OCI-LY1 (cell line): ENCODE results near the gene SBK2.

Experiments
- EZH2 ChIP-seq: fragments of 200-600 bp; sonication (generic), shearing (Covaris generic); IDR thresholded peaks from 2 replicates; pipeline ENCODE4 v1.8.0; 2017; ENCODE audit warnings: borderline replicate concordance, mixed run types, mild to moderate bottlenecking, antibody characterized with exemption, low read length, moderate library complexity, mixed read lengths
- TF ChIP-seq, protein P1 (sequence below): fragments of 200-600 bp; sonication (generic), shearing (Covaris generic); IDR thresholded peaks from 2 replicates; pipeline ENCODE4 v1.5.1; 2017; ENCODE audit warnings: mild to moderate bottlenecking, antibody characterized with exemption, low read length, moderate library complexity, mixed read lengths

DNA sequence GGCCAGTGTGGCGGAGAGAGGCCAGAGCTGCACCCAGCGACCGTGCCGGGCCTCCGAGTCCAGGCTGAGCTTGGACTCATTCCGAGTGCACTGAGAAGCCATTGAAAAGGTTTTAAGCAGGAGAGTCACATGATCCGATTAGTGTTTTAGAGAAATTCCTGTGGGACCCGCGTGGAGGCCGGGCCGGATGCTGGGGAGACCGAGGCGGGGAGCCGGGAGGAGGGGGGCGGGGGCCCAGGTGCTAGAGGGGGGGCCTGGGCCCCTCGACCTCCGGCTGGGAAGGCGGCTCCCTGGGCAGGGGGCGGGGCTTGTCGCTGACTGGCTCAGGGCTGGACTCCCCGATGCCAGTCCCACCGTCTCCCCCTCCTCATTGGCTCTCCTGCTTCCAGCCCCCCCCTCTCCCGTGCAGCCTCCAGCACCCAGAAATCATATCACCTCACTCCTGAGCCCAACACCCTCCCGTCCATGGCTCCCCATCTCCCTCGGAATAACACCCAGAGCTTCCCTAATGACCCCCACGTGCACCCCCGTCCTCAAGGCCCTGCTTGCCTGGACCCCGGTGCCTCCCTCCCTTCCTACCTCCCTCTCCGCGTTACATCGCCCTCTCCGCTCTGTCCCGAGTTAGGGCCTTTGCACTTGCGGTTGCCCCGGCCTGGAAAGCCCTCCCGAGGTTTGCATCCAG, 48.9 kb upstream of the SBK2 start:
- TF ChIP-seq, protein P1, sequence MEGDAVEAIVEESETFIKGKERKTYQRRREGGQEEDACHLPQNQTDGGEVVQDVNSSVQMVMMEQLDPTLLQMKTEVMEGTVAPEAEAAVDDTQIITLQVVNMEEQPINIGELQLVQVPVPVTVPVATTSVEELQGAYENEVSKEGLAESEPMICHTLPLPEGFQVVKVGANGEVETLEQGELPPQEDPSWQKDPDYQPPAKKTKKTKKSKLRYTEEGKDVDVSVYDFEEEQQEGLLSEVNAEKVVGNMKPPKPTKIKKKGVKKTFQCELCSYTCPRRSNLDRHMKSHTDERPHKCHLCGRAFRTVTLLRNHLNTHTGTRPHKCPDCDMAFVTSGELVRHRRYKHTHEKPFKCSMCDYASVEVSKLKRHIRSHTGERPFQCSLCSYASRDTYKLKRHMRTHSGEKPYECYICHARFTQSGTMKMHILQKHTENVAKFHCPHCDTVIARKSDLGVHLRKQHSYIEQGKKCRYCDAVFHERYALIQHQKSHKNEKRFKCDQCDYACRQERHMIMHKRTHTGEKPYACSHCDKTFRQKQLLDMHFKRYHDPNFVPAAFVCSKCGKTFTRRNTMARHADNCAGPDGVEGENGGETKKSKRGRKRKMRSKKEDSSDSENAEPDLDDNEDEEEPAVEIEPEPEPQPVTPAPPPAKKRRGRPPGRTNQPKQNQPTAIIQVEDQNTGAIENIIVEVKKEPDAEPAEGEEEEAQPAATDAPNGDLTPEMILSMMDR: no peak
- TF ChIP-seq EZH2: no peak
